HEK293 (cell line): ENCODE data around the gene SLC26A11.
A peak's percentile ranks its signal among the peaks of the same experiment; 100 is the strongest.

Experiments used
- ELK4 ChIP-seq: IDR thresholded peaks from 2 replicates; pipeline ENCODE4 v1.6.1; 2011; ENCODE audit warnings: mild to moderate bottlenecking, low read depth, low read length, borderline replicate concordance
- GFI1B ChIP-seq: fragments of 450-650 bp; formaldehyde crosslinking; IDR thresholded peaks from 2 replicates; pipeline ENCODE4 v1.5.1; 2016; ENCODE audit warnings: missing biosample characterization, missing genetic modification characterization
- GLIS1 ChIP-seq: fragments of 450-650 bp; formaldehyde crosslinking; IDR thresholded peaks from 2 replicates; pipeline ENCODE4 v1.5.1; 2016; ENCODE audit warnings: missing biosample characterization, missing genetic modification characterization
- KLF9 ChIP-seq: fragments of 450-650 bp; formaldehyde crosslinking; IDR thresholded peaks from 2 replicates; pipeline ENCODE4 v1.5.1; 2016; ENCODE audit warnings: missing biosample characterization, missing genetic modification characterization, low read depth
- MYNN ChIP-seq: fragments of 450-650 bp; formaldehyde crosslinking; IDR thresholded peaks from 2 replicates; pipeline ENCODE4 v1.5.1; 2016; ENCODE audit warnings: missing biosample characterization, missing genetic modification characterization, borderline replicate concordance
- REST ChIP-seq: fragments of 450-650 bp; formaldehyde crosslinking; IDR thresholded peaks from 2 replicates; pipeline ENCODE4 v1.5.1; 2016; ENCODE audit warnings: missing biosample characterization, missing genetic modification characterization
- SALL2 ChIP-seq: fragments of 450-650 bp; formaldehyde crosslinking; IDR thresholded peaks from 2 replicates; pipeline ENCODE4 v1.5.0; 2017; ENCODE audit warnings: missing biosample characterization, mild to moderate bottlenecking, missing genetic modification characterization, borderline replicate concordance
- SCRT1 ChIP-seq: fragments of 450-650 bp; formaldehyde crosslinking; IDR thresholded peaks from 2 replicates; pipeline ENCODE4 v1.5.1; 2016; ENCODE audit warnings: missing biosample characterization, missing genetic modification characterization, borderline replicate concordance
- YY2 ChIP-seq: fragments of 450-650 bp; formaldehyde crosslinking; IDR thresholded peaks from 2 replicates; pipeline ENCODE4 v1.5.1; 2016; ENCODE audit warnings: missing biosample characterization, missing genetic modification characterization
- ZBTB44 ChIP-seq: fragments of 450-650 bp; IDR thresholded peaks from 2 replicates; pipeline ENCODE4 v1.5.1; 2018; ENCODE audit warnings: missing biosample characterization, mild to moderate bottlenecking, missing genetic modification characterization
- ZIC2 ChIP-seq: fragments of 450-650 bp; formaldehyde crosslinking; IDR thresholded peaks from 2 replicates; pipeline ENCODE4 v1.5.1; 2016; ENCODE audit warnings: missing biosample characterization, missing genetic modification characterization
- ZNF146 ChIP-seq: fragments of 450-650 bp; formaldehyde crosslinking; IDR thresholded peaks from 2 replicates; pipeline ENCODE4 v1.5.1; 2016; ENCODE audit warnings: missing biosample characterization, missing genetic modification characterization
- ZNF148 ChIP-seq: fragments of 450-650 bp; formaldehyde crosslinking; IDR thresholded peaks from 2 replicates; pipeline ENCODE4 v1.5.0; 2017; ENCODE audit warnings: missing biosample characterization, missing genetic modification characterization, borderline replicate concordance
- ZNF155 ChIP-seq: fragments of 450-650 bp; formaldehyde crosslinking; IDR thresholded peaks from 2 replicates; pipeline ENCODE4 v1.5.1; 2016; ENCODE audit warnings: missing biosample characterization, missing genetic modification characterization
- ZNF16 ChIP-seq: fragments of 450-650 bp; formaldehyde crosslinking; IDR thresholded peaks from 2 replicates; pipeline ENCODE4 v1.5.1; 2016; ENCODE audit warnings: low read depth, missing biosample characterization, missing genetic modification characterization
- ZNF174 ChIP-seq: fragments of 450-650 bp; formaldehyde crosslinking; IDR thresholded peaks from 2 replicates; pipeline ENCODE4 v1.5.0; 2017; ENCODE audit warnings: missing biosample characterization, mild to moderate bottlenecking, missing genetic modification characterization
- ZNF18 ChIP-seq: fragments of 450-650 bp; formaldehyde crosslinking; IDR thresholded peaks from 2 replicates; pipeline ENCODE4 v1.5.1; 2016; ENCODE audit warnings: missing biosample characterization, missing genetic modification characterization
- ZNF292 ChIP-seq: fragments of 450-650 bp; formaldehyde crosslinking; IDR thresholded peaks from 2 replicates; pipeline ENCODE4 v1.5.1; 2016; ENCODE audit warnings: low read depth, missing biosample characterization, missing genetic modification characterization, borderline replicate concordance
- ZNF335 ChIP-seq: fragments of 450-650 bp; formaldehyde crosslinking; conservative IDR thresholded peaks from 2 replicates; pipeline ENCODE4 v1.5.1; 2016; ENCODE audit warnings: missing biosample characterization, missing genetic modification characterization
- ZNF473 ChIP-seq: fragments of 450-650 bp; formaldehyde crosslinking; IDR thresholded peaks from 2 replicates; pipeline ENCODE4 v1.5.1; 2017; ENCODE audit warnings: missing biosample characterization, missing genetic modification characterization
- ZNF585B ChIP-seq: fragments of 450-650 bp; formaldehyde crosslinking; IDR thresholded peaks from 2 replicates; pipeline ENCODE4 v1.5.1; 2016; ENCODE audit warnings: missing biosample characterization, missing genetic modification characterization
- ZNF626 ChIP-seq: fragments of 450-650 bp; sonication (Bioruptor Pico); formaldehyde crosslinking; IDR thresholded peaks from 2 replicates; pipeline ENCODE4 v1.5.1; 2018; ENCODE audit warnings: missing biosample characterization, missing genetic modification characterization, inconsistent platforms
- ZNF645 ChIP-seq: fragments of 450-650 bp; formaldehyde crosslinking; IDR thresholded peaks from 2 replicates; pipeline ENCODE4; 2016; ENCODE audit warnings: missing biosample characterization, missing genetic modification characterization
- ZNF654 ChIP-seq: fragments of 450-650 bp; formaldehyde crosslinking; IDR thresholded peaks from 2 replicates; pipeline ENCODE4 v1.5.1; 2016; ENCODE audit warnings: low read depth, missing biosample characterization, missing genetic modification characterization
- ZNF670 ChIP-seq: fragments of 450-650 bp; formaldehyde crosslinking; IDR thresholded peaks from 2 replicates; pipeline ENCODE4 v1.5.1; 2016; ENCODE audit warnings: missing biosample characterization, missing genetic modification characterization, low read depth
- ZNF747 ChIP-seq: fragments of 450-650 bp; formaldehyde crosslinking; IDR thresholded peaks from 2 replicates; pipeline ENCODE4 v1.5.1; 2016; ENCODE audit warnings: missing biosample characterization, missing genetic modification characterization
- ZNF785 ChIP-seq: fragments of 450-650 bp; formaldehyde crosslinking; IDR thresholded peaks from 2 replicates; pipeline ENCODE4 v1.5.1; 2016; ENCODE audit warnings: missing biosample characterization, missing genetic modification characterization
- ZNF843 ChIP-seq: fragments of 450-650 bp; formaldehyde crosslinking; IDR thresholded peaks from 2 replicates; pipeline ENCODE4 v1.5.1; 2016; ENCODE audit warnings: missing biosample characterization, missing genetic modification characterization

SLC26A11 gene

GRCh38 chr17:80220054-80220735 lies at the start of gene SLC26A11, which contains the start of gene SGSH (continued):
- TF ChIP-seq ZNF670 (tag by site-specific recombination) (no peak), GFI1B (tag by site-specific recombination) (no peak), ZNF16 (tag by site-specific recombination) (no peak), ZNF148 (tag by site-specific recombination) (no peak), ZNF335 (tag by site-specific recombination) (peak; percentile 93), SALL2 (no peak), ZNF747 (no peak), ZNF146 (tag by site-specific recombination) (no peak), ZNF626 (no peak), ZBTB44 (tag by site-specific recombination) (no peak), ZNF292 (no peak), ZNF785 (tag by site-specific recombination) (no peak), ZNF654 (tag by site-specific recombination) (no peak), ZIC2 (tag by site-specific recombination) (peak; percentile 95), MYNN (tag by site-specific recombination) (no peak), ELK4 (no peak), ZNF473 (tag by site-specific recombination) (no peak), ZNF18 (tag by site-specific recombination) (no peak), ZNF174 (tag by site-specific recombination) (no peak), GLIS1 (tag by site-specific recombination) (peak; percentile 5; the same call in 1 of the 2 replicates), ZNF843 (tag by site-specific recombination) (no peak), ZNF155 (tag by site-specific recombination) (no peak), REST (tag by site-specific recombination) (no peak), ZNF645 (tag by site-specific recombination) (no peak), ZNF585B (tag by site-specific recombination) (no peak), KLF9 (tag by site-specific recombination) (peak; percentile 89), YY2 (tag by site-specific recombination) (peak; percentile 70; the same call in 1 of the 2 replicates), SCRT1 (tag by site-specific recombination) (no peak)
